ENCODE measurements around the gene SGK2. TPM values are rescaled to one million over a fixed set of nuclear protein-coding genes. Genes with fewer than 3 reads are reported as not detected.

SGK2 gene
- total and polyA plus RNA-seq, 2 of the 13 experiments (the other 11 are each of a cell fraction or from before 2014, with no cell fraction given) = 6.2 to 29.4 TPM

- peak; percentile 96 for TF ChIP-seq ZBTB4 (CRISPR knock-in tag; IDR thresholded peaks at IDR 0.05; ENCODE audit: borderline replicate concordance)
- 0 out of 2 replicates have a peak, but pooled peaks have one; percentile 33 for TF ChIP-seq ZFP37 (CRISPR knock-in tag; IDR thresholded peaks at IDR 0.05; ENCODE audit: borderline replicate concordance)
- TF ChIP-seq CSRNP1 (CRISPR knock-in tag; IDR thresholded peaks at IDR 0.05) = no peak
- TF ChIP-seq XRCC5 (optimal IDR thresholded peaks at IDR 0.05; ENCODE audit: low read length) = peak; percentile 16
- no peak for TF ChIP-seq ZNF780A (CRISPR knock-in tag; IDR thresholded peaks at IDR 0.05)
- TF ChIP-seq SMC3 (IDR thresholded peaks at IDR 0.05; ENCODE audit: low read length) = peak; percentile 42; the same call in 1 of the 2 replicates
- TF ChIP-seq NFIC (IDR thresholded peaks at IDR 0.05; ENCODE audit: low read length) = peak; percentile 82
- TF ChIP-seq SKI (IDR thresholded peaks at IDR 0.05; ENCODE audit: partially characterized antibody) = peak; percentile 63
- TF ChIP-seq ZNF674 (CRISPR knock-in tag; IDR thresholded peaks at IDR 0.05; ENCODE audit: low read depth) = no peak
Observed at GRCh38 chr20:43583982-43584432, 25.2 kb downstream of the SGK2 start (continued).

Measured in HepG2 (cell line).